Measurements from ENCODE around the gene PDPK1.
"Not testable (repeated sequence)": the region's sequence is repeated elsewhere in the genome, so short reads cannot be mapped to it uniquely, and the experiment has no call there.

- not testable (repeated sequence) for TF ChIP-seq CTCF, POLR2A (IDR thresholded peaks at IDR 0.05)
Observed at GRCh38 chr16:2611877-2612276, 74.1 kb downstream of the PDPK1 start.
